Measurements from ENCODE around the gene TPRG1L.

DNA sequence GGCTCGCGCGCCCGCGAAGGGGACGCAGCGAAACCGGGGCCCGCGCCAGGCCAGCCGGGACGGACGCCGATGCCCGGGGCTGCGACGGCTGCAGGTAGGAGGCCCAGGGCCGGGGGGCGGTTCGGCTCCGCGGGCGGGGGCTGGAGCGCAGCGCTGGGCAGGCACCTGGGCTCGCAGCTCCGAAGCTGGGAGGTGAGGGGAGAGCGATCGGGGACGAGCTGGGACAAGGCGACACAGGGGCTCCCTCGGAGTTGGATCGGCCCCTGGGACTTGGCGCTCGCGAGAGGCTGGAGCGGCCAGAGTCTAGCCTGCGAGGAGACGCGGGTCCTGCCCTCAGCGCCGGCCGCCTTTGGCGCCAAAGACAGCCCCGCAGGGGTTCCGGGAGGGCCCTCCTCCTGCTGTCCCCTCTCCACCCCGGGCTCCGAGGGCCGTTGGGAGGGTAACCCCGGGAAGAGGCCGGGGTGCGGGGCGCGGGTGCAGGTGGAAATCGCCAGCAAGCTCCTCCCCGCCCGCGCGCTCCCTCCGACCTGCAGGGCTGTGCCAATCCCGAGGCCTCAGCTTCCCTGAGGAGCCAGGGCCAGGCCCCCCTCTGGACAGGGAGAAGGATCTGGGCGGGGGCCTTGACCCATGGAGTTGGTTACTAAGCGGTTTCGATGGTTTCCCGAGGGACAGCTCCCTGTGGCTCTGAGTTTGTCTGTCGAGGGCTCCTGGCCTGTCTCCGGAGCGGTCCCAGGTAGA is 27.9 kb downstream of the TPRG1L start:
- TF ChIP-seq POLR2A (IDR thresholded peaks at IDR 0.05) (no peak), POLR2AphosphoS5 (IDR thresholded peaks at IDR 0.05) (no peak)
- TF ChIP-seq, protein P1, sequence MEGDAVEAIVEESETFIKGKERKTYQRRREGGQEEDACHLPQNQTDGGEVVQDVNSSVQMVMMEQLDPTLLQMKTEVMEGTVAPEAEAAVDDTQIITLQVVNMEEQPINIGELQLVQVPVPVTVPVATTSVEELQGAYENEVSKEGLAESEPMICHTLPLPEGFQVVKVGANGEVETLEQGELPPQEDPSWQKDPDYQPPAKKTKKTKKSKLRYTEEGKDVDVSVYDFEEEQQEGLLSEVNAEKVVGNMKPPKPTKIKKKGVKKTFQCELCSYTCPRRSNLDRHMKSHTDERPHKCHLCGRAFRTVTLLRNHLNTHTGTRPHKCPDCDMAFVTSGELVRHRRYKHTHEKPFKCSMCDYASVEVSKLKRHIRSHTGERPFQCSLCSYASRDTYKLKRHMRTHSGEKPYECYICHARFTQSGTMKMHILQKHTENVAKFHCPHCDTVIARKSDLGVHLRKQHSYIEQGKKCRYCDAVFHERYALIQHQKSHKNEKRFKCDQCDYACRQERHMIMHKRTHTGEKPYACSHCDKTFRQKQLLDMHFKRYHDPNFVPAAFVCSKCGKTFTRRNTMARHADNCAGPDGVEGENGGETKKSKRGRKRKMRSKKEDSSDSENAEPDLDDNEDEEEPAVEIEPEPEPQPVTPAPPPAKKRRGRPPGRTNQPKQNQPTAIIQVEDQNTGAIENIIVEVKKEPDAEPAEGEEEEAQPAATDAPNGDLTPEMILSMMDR (IDR thresholded peaks at IDR 0.05 in 8 of 11, conservative IDR thresholded peaks at IDR 0.05 in 3 of 11): no peak

Data from spleen (tissue), 7 donors.